Progenitor cell of endocrine pancreas (in vitro differentiated cells): ENCODE data around the gene XPO1. TPM values are rescaled to one million over a fixed set of nuclear protein-coding genes. Genes with fewer than 3 reads are reported as not detected.
"Not testable (repeated sequence)": the region's sequence is repeated elsewhere in the genome, so short reads cannot be mapped to it uniquely, and the experiment has no call there.

Source experiments
- DNase-seq: peaks from one replicate; pipeline ENCODE4 v3.0.0; 2021; ENCODE audit warnings: low spot score; ENCODE audit not compliant: unreplicated experiment
- H3K27ac Mint-ChIP-seq: 2 replicates; pipeline ENCODE4 v1.8.0; 2021; ENCODE audit warnings: mild to moderate bottlenecking, moderate library complexity, mixed read lengths
- H3K27me3 Mint-ChIP-seq: 2 replicates; pipeline ENCODE4 v1.8.0; 2021; ENCODE audit warnings: mixed read lengths
- H3K36me3 Mint-ChIP-seq: 2 replicates; pipeline ENCODE4 v1.8.0; 2022; ENCODE audit warnings: mixed read lengths; ENCODE audit not compliant: insufficient read depth
- H3K4me1 Mint-ChIP-seq: 2 replicates; pipeline ENCODE4 v1.8.0; 2021; ENCODE audit warnings: low read depth, mixed read lengths
- H3K4me3 Mint-ChIP-seq: 2 replicates; pipeline ENCODE4 v1.8.0; 2021; ENCODE audit warnings: low read depth, mild to moderate bottlenecking, moderate library complexity, mixed read lengths
- H3K9me3 Mint-ChIP-seq: 2 replicates; pipeline ENCODE4 v1.8.0; 2021; ENCODE audit warnings: low read depth, mixed read lengths
- total RNA-seq: library from RNA; stranded (reverse); gene quantifications from 2 replicates; pipeline ENCODE4 v1.2.1, GENCODE V29; 2021
- TF ChIP-seq, protein P1 (sequence below): fragments of 200-600 bp; sonication (generic); IDR thresholded peaks from one replicate; pipeline ENCODE4 v1.5.0; 2021; ENCODE audit warnings: antibody characterized with exemption, mild to moderate bottlenecking; ENCODE audit not compliant: unreplicated experiment

The XPO1 gene
- total RNA-seq, 1 donor from 2014 or later, result 236 TPM

DNA sequence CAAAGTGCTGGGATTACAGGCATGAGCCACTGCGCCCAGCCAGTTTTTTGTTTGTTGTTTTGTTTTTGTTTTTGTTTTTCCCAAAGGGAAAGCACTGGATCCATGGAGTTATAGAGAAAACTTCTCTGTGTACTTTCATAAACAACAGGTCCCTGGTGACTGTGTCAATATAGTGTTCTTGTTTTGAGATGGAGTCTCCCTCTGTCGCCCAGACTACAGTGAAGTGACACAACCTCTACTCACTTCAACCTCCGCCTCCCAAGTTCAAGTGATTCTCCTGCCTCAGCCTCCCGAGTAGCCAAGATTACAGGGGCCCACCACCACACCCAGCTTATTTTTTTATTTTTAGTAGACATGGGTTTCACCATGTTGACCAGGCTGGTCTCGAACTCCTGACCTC is 83.8 kb downstream of the XPO1 start:
- DNase-seq, result no peak
- H3K9me3 Mint-ChIP-seq, result peaks cover 5% of the 10 kb centered on the region
- H3K4me3 Mint-ChIP-seq, result no peak overlapping the region
- no peaks in the 10 kb centered on the region for H3K27me3 Mint-ChIP-seq
- H3K27ac Mint-ChIP-seq, result no peak overlapping the region
- peaks cover 19% of the 10 kb centered on the region for H3K36me3 Mint-ChIP-seq
- TF ChIP-seq, protein P1, sequence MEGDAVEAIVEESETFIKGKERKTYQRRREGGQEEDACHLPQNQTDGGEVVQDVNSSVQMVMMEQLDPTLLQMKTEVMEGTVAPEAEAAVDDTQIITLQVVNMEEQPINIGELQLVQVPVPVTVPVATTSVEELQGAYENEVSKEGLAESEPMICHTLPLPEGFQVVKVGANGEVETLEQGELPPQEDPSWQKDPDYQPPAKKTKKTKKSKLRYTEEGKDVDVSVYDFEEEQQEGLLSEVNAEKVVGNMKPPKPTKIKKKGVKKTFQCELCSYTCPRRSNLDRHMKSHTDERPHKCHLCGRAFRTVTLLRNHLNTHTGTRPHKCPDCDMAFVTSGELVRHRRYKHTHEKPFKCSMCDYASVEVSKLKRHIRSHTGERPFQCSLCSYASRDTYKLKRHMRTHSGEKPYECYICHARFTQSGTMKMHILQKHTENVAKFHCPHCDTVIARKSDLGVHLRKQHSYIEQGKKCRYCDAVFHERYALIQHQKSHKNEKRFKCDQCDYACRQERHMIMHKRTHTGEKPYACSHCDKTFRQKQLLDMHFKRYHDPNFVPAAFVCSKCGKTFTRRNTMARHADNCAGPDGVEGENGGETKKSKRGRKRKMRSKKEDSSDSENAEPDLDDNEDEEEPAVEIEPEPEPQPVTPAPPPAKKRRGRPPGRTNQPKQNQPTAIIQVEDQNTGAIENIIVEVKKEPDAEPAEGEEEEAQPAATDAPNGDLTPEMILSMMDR, result no peak
- H3K4me1 Mint-ChIP-seq, result peaks cover 8% of the 10 kb centered on the region

- no peaks in the 10 kb centered on the region for H3K27me3 Mint-ChIP-seq
- H3K4me3 Mint-ChIP-seq, result no peak overlapping the region
- TF ChIP-seq, protein P1, result no peak
- no peak for DNase-seq
- peaks cover 21% of the 10 kb centered on the region for H3K36me3 Mint-ChIP-seq
- peak overlapping the region; percentile 69 for H3K27ac Mint-ChIP-seq
- H3K9me3 Mint-ChIP-seq, result peaks cover 6% of the 10 kb centered on the region
- peaks cover under 1% of the 10 kb centered on the region for H3K4me1 Mint-ChIP-seq
Measured at GRCh38 chr2:61452392-61452791, 85.8 kb downstream of the XPO1 start.

GRCh38 chr2:61451178-61451577 is 87.0 kb downstream of the XPO1 start:
- no peak for DNase-seq
- peaks cover 22% of the 10 kb centered on the region for H3K36me3 Mint-ChIP-seq
- H3K9me3 Mint-ChIP-seq, result peaks cover 6% of the 10 kb centered on the region
- no peaks in the 10 kb centered on the region for H3K4me1 Mint-ChIP-seq
- H3K27me3 Mint-ChIP-seq, result no peaks in the 10 kb centered on the region
- TF ChIP-seq, protein P1, result no peak
- H3K4me3 Mint-ChIP-seq, result no peak overlapping the region
- no peak overlapping the region for H3K27ac Mint-ChIP-seq

DNA sequence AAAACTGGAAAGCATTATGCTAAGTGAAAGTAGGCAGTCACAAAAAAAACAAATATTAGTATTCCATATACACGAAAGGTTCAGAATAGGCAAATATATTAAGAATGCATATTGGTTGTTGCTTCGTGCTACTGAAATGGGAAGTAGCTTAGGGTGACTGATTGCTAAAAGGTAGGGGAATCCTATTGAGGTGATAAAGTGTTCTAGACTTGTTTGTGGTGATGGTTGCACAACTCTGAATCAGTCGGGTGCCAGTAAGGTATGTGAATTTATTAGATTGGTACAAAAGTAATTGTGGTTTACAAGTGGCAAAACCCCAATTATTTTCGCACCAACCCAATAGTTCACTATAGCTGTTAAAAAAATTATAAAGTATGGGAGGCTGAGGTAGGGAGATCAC is 88.0 kb downstream of the XPO1 start:
- TF ChIP-seq, protein P1, result no peak
- peaks cover 6% of the 10 kb centered on the region for H3K9me3 Mint-ChIP-seq

GRCh38 chr2:61448229-61448628 is 89.9 kb downstream of the XPO1 start:
- Mint-ChIP-seq H3K36me3 (peaks cover 30% of the 10 kb centered on the region), H3K9me3 (peaks cover 15% of the 10 kb centered on the region), H3K27me3 (no peaks in the 10 kb centered on the region), H3K27ac (no peak overlapping the region), H3K4me3 (no peak overlapping the region), H3K4me1 (peaks cover 9% of the 10 kb centered on the region)
- TF ChIP-seq, protein P1, result no peak
- DNase-seq, result no peak

More for the DNA sequence above, 88.0 kb downstream of the XPO1 start:
- no peak overlapping the region for H3K27ac Mint-ChIP-seq
- H3K4me1 Mint-ChIP-seq, result no peaks in the 10 kb centered on the region
- H3K27me3 Mint-ChIP-seq, result no peaks in the 10 kb centered on the region
- peaks cover 21% of the 10 kb centered on the region for H3K36me3 Mint-ChIP-seq
- H3K4me3 Mint-ChIP-seq, result no peak overlapping the region
- DNase-seq, result no peak

- H3K4me1 Mint-ChIP-seq, DNase-seq, H3K4me3 Mint-ChIP-seq, H3K27ac Mint-ChIP-seq, H3K27me3 Mint-ChIP-seq: not testable (repeated sequence)
- H3K9me3 Mint-ChIP-seq, result peaks cover 15% of the 10 kb centered on the region
- H3K36me3 Mint-ChIP-seq, result peaks cover 27% of the 10 kb centered on the region
Measured at GRCh38 chr2:61446971-61447370, 91.2 kb downstream of the XPO1 start.
